ENCODE measurements around the gene LIN52.
A peak's percentile ranks its signal among the peaks of the same experiment; 100 is the strongest.

Gene LIN52

DNA sequence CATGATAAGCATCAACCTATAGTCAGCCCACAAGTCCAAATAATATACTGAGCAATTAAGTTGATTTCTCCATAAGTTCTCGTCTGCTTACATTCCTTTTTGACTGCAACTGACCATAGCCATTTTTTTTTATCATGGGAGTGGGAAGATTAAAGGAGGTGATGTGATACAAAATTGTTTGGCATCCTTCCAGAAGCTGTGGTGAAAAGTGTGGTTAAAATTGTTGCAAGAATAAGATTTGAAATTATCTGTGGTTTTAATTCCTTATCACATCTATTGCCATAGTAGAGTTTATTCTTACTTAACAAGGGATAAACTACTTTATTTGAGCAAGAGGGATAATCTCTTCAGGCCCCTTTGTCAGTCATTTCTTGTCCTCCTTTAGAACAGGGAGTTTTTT is 50.7 kb downstream of the LIN52 start:
- no peak overlapping the region for H3K27ac Mint-ChIP-seq
- H3K4me1 Mint-ChIP-seq = peaks cover 40% of the 10 kb centered on the region
- DNase-seq = no peak
- H3K9me3 Mint-ChIP-seq = no peaks in the 10 kb centered on the region
- no peaks in the 10 kb centered on the region for H3K36me3 Mint-ChIP-seq (ENCODE audit: low read depth)
- no peaks in the 10 kb centered on the region for H3K27me3 Mint-ChIP-seq (ENCODE audit: low read depth, poor library complexity)
- H3K4me3 Mint-ChIP-seq = no peak overlapping the region
- TF ChIP-seq, protein P1, sequence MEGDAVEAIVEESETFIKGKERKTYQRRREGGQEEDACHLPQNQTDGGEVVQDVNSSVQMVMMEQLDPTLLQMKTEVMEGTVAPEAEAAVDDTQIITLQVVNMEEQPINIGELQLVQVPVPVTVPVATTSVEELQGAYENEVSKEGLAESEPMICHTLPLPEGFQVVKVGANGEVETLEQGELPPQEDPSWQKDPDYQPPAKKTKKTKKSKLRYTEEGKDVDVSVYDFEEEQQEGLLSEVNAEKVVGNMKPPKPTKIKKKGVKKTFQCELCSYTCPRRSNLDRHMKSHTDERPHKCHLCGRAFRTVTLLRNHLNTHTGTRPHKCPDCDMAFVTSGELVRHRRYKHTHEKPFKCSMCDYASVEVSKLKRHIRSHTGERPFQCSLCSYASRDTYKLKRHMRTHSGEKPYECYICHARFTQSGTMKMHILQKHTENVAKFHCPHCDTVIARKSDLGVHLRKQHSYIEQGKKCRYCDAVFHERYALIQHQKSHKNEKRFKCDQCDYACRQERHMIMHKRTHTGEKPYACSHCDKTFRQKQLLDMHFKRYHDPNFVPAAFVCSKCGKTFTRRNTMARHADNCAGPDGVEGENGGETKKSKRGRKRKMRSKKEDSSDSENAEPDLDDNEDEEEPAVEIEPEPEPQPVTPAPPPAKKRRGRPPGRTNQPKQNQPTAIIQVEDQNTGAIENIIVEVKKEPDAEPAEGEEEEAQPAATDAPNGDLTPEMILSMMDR (IDR thresholded peaks at IDR 0.05) = no peak

DNA sequence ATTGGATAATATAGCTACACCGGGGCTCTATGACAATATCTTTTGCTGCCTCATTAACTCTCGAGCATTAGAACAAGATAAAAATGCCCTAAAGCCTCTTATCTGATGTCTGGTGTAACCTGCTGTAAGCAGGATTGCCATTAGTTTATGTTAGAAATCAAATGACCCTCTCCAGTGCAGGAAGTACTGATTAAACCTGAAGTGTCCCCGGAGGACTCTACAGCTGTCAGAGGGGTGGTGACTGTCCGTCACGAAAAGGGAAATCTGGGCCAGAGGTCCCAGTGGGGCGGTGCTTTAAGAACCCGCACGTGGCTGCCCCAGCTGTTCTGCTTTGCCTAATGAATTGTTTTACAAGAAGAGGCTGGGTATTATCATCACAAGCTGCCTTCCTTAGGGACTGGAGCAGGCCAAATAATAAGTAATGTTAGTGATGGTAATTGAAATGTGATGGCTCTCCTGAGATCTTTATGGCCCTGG is 55.7 kb downstream of the LIN52 start:
- Mint-ChIP-seq H3K4me3 (no peak overlapping the region), H3K27ac (peak overlapping the region; percentile 63), H3K27me3 (ENCODE audit: low read depth, poor library complexity) (no peaks in the 10 kb centered on the region), H3K36me3 (ENCODE audit: low read depth) (peaks cover 6% of the 10 kb centered on the region), H3K9me3 (no peaks in the 10 kb centered on the region), H3K4me1 (peaks cover 56% of the 10 kb centered on the region)
- TF ChIP-seq, protein P1 (IDR thresholded peaks at IDR 0.05) = no peak
- DNase-seq = peak; percentile 33

DNA sequence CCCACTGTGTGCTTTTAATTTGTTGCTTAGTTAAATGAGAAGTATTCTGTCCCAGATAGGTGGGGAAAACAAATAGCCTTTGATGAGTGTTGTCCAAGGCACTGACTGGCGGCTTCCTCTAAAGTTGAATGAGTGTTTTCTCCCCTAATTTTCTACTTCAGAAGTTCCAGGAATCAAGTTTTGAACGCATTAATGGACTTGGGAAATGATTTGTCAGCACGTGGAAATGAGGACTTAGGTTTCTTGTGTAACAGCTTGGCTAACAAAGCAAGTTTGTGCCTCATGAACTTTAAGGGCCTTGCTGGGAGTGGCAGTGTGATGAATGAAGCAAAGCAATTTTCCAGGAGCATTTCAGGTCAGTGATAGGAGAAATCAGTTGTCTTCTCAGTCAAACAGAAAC is 56.9 kb downstream of the LIN52 start:
- peak overlapping the region; percentile 45 for H3K4me3 Mint-ChIP-seq
- H3K27me3 Mint-ChIP-seq (ENCODE audit: low read depth, poor library complexity) = no peaks in the 10 kb centered on the region
- H3K27ac Mint-ChIP-seq = peak overlapping the region; percentile 91
- DNase-seq = no peak
- peaks cover 6% of the 10 kb centered on the region for H3K36me3 Mint-ChIP-seq (ENCODE audit: low read depth)
- TF ChIP-seq, protein P1 (IDR thresholded peaks at IDR 0.05) = no peak
- H3K9me3 Mint-ChIP-seq = no peaks in the 10 kb centered on the region
- peaks cover 54% of the 10 kb centered on the region for H3K4me1 Mint-ChIP-seq

DNA sequence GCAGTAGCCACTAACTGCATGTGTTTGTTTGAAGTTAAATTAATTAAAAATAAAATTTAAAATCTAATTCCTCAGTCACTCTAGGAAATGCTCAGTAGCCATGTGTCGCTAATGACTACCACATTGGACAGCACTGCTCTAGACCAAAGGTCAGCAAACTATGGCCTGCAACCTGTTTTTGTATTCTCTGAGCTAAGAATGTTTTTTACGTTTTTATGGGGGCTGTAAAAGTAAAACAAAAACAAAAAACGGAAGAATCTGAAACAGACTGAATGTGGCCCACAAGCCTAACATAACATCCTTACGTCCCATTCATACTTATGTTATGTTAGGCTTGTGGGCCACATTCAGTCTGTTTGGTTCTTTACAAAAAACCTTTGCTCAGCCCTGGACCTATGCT is 57.8 kb downstream of the LIN52 start:
- TF ChIP-seq, protein P1 (IDR thresholded peaks at IDR 0.05) = no peak
- peak overlapping the region; percentile 45 for H3K4me3 Mint-ChIP-seq
- H3K9me3 Mint-ChIP-seq = no peaks in the 10 kb centered on the region
- H3K27ac Mint-ChIP-seq = peak overlapping the region; percentile 70
- no peaks in the 10 kb centered on the region for H3K27me3 Mint-ChIP-seq (ENCODE audit: low read depth, poor library complexity)
- H3K4me1 Mint-ChIP-seq = peaks cover 54% of the 10 kb centered on the region
- peaks cover 9% of the 10 kb centered on the region for H3K36me3 Mint-ChIP-seq (ENCODE audit: low read depth)
- no peak for DNase-seq

DNA sequence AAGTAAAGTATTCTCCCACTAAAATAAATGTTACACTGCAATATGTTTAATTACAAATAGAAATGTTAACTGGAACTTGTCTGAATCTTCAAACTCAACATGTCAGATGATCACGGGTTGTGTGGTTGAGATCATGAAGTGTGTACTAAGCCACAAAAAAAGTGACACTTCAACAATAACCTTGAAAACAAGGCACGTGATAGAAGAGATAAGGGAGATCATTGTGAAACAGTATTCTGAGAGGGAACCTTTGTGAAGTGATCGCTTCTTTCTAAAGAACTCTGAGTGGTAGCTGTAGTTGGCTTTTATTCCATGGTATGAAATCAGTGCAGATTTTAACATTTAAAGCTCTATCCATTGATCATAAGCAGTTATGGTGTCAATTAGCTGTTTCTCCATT is 60.0 kb downstream of the LIN52 start:
- TF ChIP-seq, protein P1 (IDR thresholded peaks at IDR 0.05) = no peak
- H3K4me1 Mint-ChIP-seq = peaks cover 48% of the 10 kb centered on the region
- no peaks in the 10 kb centered on the region for H3K9me3 Mint-ChIP-seq
- DNase-seq = no peak
- H3K4me3 Mint-ChIP-seq = no peak overlapping the region
- H3K27ac Mint-ChIP-seq = no peak overlapping the region
- H3K36me3 Mint-ChIP-seq (ENCODE audit: low read depth) = peaks cover 11% of the 10 kb centered on the region
- no peaks in the 10 kb centered on the region for H3K27me3 Mint-ChIP-seq (ENCODE audit: low read depth, poor library complexity)

DNA sequence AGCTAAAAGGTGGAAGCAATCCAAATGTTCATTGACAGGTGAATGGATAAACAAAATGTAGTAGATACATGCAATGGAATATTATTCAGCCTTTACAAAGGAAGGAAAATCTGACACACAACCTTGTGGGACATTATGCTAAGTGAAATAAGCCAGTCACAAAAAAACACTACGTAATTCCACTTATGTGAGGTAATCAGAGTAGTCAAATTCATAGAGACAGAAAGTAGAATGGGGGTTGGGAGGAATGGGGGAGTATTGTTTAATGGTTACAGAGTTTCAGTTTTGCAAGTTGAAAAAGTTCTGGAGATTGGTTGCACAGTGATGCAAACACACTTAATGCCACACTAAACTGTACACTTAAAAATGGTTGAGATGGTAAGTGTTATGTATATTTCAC is 62.8 kb downstream of the LIN52 start:
- Mint-ChIP-seq H3K9me3 (no peaks in the 10 kb centered on the region), H3K4me3 (no peak overlapping the region), H3K4me1 (peaks cover 22% of the 10 kb centered on the region), H3K36me3 (ENCODE audit: low read depth) (peaks cover 11% of the 10 kb centered on the region), H3K27ac (no peak overlapping the region), H3K27me3 (ENCODE audit: low read depth, poor library complexity) (no peaks in the 10 kb centered on the region)
- DNase-seq = no peak
- TF ChIP-seq, protein P1 (IDR thresholded peaks at IDR 0.05) = no peak
